K562 (cell line): ENCODE results near the gene C22orf39. TPM values are rescaled to one million over a fixed set of nuclear protein-coding genes. Genes with fewer than 3 reads are reported as not detected.

ENCODE experiments used
- CAMTA2 ChIP-seq: fragments of 250-450 bp; sonication (Bioruptor Pico); conservative IDR thresholded peaks from 2 replicates; pipeline ENCODE4 v1.5.1; 2022
- FOS ChIP-seq: IDR thresholded peaks from 3 replicates; pipeline ENCODE4 v1.6.1; 2011; ENCODE audit not compliant: insufficient read length; ENCODE audit errors: extremely low read depth
- FOXJ2 ChIP-seq: fragments of 200-800 bp; sonication (Bioruptor generic); IDR thresholded peaks from 2 replicates; pipeline ENCODE4 v1.6.1; 2016; ENCODE audit warnings: missing genetic modification characterization, missing compliant biosample characterization
- HDAC6 ChIP-seq: IDR thresholded peaks from 2 replicates; pipeline ENCODE4 v1.6.1; 2012; ENCODE audit warnings: low read depth, mild to moderate bottlenecking, control low read depth, inconsistent platforms, low read length, moderate library complexity
- KDM4B ChIP-seq, 2 experiments: fragments of 450-650 bp in 1 of 2; sonication (generic) in 1 of 2; IDR thresholded peaks; 2 replicates each; pipeline ENCODE4 v1.6.1; 2016 to 2017; ENCODE audit warnings: borderline replicate concordance in 2 of 2, antibody characterized with exemption in 1 of 2, low read depth in 1 of 2, mild to moderate bottlenecking in 1 of 2
- MAFF ChIP-seq: IDR thresholded peaks from 2 replicates; pipeline ENCODE4 v1.6.1; 2012; ENCODE audit warnings: low read length, improper control_type of control experiment
- ZNF311 ChIP-seq: fragments of 250-450 bp; sonication (Bioruptor Pico); IDR thresholded peaks from 2 replicates; pipeline ENCODE4 v1.4.0; 2020; ENCODE audit warnings: mild to moderate bottlenecking, moderate library complexity
- polyA plus RNA-seq, 8 experiments: library from polyadenylated mRNA; depleted of rRNA in 4 of 8; stranded (reverse) in 5 of 8; unstranded in 3 of 8; fragments of >200 nt; fragmentation: Nextera tagmentation in 2 of 8; fragmentation: Illumina TruSeq in 1 of 8; extraction: Ambion mirVana in 2 of 8; extraction: Trizol in 1 of 8; gene quantifications; 2 replicates each; pipeline versions ENCODE4 v1.2.1 to v1.2.3, GENCODE V29; 2011 to 2014; ENCODE audit warnings: inconsistent platforms in 1 of 8, missing spikeins in 1 of 8
- total RNA-seq, 7 experiments: library from RNA; depleted of rRNA in 6 of 7; stranded (reverse); fragments of >200 nt in 6 of 7; fragmentation: Illumina TruSeq in 2 of 7; extraction: Trizol in 2 of 7; gene quantifications; 2 replicates each; pipeline versions ENCODE4 v1.2.1 to v1.2.3, GENCODE V29; 2011 to 2021; ENCODE audit warnings: low replicate concordance in 1 of 7
- TF ChIP-seq, protein P1 (sequence below): sonication (generic); formaldehyde crosslinking; IDR thresholded peaks from 2 replicates; pipeline ENCODE4 v1.8.0; 2022; ENCODE audit warnings: mild to moderate bottlenecking, missing genetic modification reagents
- TF ChIP-seq, protein P2 (sequence below): fragments of 250-450 bp; sonication (Bioruptor Pico); IDR thresholded peaks from 2 replicates; pipeline ENCODE4 v1.5.1; 2021; ENCODE audit warnings: mild to moderate bottlenecking
- TF ChIP-seq, protein P3 (sequence below): fragments of 450-650 bp; IDR thresholded peaks from 2 replicates; pipeline ENCODE4 v1.6.1; 2017; ENCODE audit warnings: antibody characterized with exemption, mild to moderate bottlenecking

C22orf39 gene
- total and polyA plus RNA-seq, 9 of the 15 experiments (the other 6 are each of a cell fraction or from before 2014, with no cell fraction given), result 20.4 to 139 (median 66.8) TPM

DNA sequence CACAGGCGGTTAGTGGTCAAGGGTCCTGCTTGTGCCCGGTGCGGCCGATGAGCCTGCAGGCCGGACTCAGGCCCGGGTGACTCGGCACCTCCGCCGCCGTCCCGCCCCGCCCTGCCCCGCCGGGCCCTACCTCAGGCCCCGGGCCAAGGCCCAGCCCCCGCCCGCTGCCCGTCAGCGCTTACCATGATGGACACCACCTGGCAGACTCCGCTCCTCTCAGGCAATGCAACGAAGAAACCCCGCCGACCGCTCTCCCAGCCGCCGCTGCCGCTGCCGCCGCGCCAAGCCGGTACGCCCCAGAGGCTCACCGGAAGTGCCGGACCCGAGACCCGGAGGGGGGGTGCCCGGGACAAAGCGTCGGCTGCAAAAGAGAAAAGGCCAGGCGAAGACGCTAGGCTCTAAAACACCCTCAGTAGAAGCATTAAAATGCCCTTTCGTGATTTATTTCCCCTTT lies 31.4 kb upstream of the C22orf39 start, which contains the start of gene UFD1 (continued):
- no peak for TF ChIP-seq KDM4B (IDR thresholded peaks at IDR 0.05; ENCODE audit: borderline replicate concordance in 2 of 2, low read depth in 1 of 2)
- TF ChIP-seq CAMTA2, result peak; percentile 94; the same call in 1 of the 2 replicates
- peak; percentile 93 for TF ChIP-seq MAFF
- TF ChIP-seq FOS, result no peak
- TF ChIP-seq, protein P1, sequence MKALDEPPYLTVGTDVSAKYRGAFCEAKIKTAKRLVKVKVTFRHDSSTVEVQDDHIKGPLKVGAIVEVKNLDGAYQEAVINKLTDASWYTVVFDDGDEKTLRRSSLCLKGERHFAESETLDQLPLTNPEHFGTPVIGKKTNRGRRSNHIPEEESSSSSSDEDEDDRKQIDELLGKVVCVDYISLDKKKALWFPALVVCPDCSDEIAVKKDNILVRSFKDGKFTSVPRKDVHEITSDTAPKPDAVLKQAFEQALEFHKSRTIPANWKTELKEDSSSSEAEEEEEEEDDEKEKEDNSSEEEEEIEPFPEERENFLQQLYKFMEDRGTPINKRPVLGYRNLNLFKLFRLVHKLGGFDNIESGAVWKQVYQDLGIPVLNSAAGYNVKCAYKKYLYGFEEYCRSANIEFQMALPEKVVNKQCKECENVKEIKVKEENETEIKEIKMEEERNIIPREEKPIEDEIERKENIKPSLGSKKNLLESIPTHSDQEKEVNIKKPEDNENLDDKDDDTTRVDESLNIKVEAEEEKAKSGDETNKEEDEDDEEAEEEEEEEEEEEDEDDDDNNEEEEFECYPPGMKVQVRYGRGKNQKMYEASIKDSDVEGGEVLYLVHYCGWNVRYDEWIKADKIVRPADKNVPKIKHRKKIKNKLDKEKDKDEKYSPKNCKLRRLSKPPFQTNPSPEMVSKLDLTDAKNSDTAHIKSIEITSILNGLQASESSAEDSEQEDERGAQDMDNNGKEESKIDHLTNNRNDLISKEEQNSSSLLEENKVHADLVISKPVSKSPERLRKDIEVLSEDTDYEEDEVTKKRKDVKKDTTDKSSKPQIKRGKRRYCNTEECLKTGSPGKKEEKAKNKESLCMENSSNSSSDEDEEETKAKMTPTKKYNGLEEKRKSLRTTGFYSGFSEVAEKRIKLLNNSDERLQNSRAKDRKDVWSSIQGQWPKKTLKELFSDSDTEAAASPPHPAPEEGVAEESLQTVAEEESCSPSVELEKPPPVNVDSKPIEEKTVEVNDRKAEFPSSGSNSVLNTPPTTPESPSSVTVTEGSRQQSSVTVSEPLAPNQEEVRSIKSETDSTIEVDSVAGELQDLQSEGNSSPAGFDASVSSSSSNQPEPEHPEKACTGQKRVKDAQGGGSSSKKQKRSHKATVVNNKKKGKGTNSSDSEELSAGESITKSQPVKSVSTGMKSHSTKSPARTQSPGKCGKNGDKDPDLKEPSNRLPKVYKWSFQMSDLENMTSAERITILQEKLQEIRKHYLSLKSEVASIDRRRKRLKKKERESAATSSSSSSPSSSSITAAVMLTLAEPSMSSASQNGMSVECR (CRISPR knock-in tag), result no peak
- no peak for TF ChIP-seq HDAC6
- TF ChIP-seq, protein P2, sequence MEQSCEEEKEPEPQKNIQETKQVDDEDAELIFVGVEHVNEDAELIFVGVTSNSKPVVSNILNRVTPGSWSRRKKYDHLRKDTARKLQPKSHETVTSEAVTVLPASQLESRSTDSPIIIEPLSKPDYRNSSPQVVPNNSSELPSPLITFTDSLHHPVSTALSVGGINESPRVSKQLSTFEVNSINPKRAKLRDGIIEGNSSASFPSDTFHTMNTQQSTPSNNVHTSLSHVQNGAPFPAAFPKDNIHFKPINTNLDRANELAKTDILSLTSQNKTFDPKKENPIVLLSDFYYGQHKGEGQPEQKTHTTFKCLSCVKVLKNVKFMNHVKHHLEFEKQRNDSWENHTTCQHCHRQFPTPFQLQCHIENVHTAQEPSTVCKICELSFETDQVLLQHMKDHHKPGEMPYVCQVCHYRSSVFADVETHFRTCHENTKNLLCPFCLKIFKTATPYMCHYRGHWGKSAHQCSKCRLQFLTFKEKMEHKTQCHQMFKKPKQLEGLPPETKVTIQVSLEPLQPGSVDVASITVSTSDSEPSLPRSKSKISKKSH (CRISPR knock-in tag), result no peak
- no peak for TF ChIP-seq FOXJ2
- TF ChIP-seq ZNF311 (CRISPR knock-in tag), result no peak
- TF ChIP-seq, protein P3, sequence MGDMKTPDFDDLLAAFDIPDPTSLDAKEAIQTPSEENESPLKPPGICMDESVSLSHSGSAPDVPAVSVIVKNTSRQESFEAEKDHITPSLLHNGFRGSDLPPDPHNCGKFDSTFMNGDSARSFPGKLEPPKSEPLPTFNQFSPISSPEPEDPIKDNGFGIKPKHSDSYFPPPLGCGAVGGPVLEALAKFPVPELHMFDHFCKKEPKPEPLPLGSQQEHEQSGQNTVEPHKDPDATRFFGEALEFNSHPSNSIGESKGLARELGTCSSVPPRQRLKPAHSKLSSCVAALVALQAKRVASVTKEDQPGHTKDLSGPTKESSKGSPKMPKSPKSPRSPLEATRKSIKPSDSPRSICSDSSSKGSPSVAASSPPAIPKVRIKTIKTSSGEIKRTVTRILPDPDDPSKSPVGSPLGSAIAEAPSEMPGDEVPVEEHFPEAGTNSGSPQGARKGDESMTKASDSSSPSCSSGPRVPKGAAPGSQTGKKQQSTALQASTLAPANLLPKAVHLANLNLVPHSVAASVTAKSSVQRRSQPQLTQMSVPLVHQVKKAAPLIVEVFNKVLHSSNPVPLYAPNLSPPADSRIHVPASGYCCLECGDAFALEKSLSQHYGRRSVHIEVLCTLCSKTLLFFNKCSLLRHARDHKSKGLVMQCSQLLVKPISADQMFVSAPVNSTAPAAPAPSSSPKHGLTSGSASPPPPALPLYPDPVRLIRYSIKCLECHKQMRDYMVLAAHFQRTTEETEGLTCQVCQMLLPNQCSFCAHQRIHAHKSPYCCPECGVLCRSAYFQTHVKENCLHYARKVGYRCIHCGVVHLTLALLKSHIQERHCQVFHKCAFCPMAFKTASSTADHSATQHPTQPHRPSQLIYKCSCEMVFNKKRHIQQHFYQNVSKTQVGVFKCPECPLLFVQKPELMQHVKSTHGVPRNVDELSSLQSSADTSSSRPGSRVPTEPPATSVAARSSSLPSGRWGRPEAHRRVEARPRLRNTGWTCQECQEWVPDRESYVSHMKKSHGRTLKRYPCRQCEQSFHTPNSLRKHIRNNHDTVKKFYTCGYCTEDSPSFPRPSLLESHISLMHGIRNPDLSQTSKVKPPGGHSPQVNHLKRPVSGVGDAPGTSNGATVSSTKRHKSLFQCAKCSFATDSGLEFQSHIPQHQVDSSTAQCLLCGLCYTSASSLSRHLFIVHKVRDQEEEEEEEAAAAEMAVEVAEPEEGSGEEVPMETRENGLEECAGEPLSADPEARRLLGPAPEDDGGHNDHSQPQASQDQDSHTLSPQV, result no peak
